H1 (cell line): ENCODE results near the gene FXYD7.

Experiments
- CREB1 ChIP-seq: IDR thresholded peaks from 2 replicates; pipeline ENCODE4 v1.6.1; 2012; ENCODE audit warnings: inconsistent platforms
- CTCF ChIP-seq, 3 experiments: IDR thresholded peaks; 1 replicate in 2 of 3; 2 replicates in 1 of 3; pipeline versions ENCODE4 v1.5.1 to v1.6.1; 2011; ENCODE audit warnings: low read length in 3 of 3, mild to moderate bottlenecking in 3 of 3, inconsistent platforms in 2 of 3, low read depth in 1 of 3, moderate library complexity in 1 of 3; ENCODE audit not compliant: insufficient read depth in 1 of 3; ENCODE audit errors: control extremely low read depth in 1 of 3
- SP1 ChIP-seq: IDR thresholded peaks from 2 replicates; pipeline ENCODE4 v1.6.1; 2011; ENCODE audit warnings: low read depth, low read length

GRCh38 chr19:35130761-35131720 lies 12.0 kb upstream of the FXYD7 start:
- TF ChIP-seq CREB1 (no peak), CTCF (IDR thresholded peaks at IDR 0.05; ENCODE audit: control extremely low read depth in 1 of 3, insufficient read depth in 1 of 3, low read depth in 1 of 3, low read length in 3 of 3) (no peak), SP1 (no peak)
